ENCODE results near the gene ALAD. TPM values are rescaled to one million over a fixed set of nuclear protein-coding genes. Genes with fewer than 3 reads are reported as not detected.
A peak's percentile ranks its signal among the peaks of the same experiment; 100 is the strongest.

The ALAD gene
- total and polyA plus RNA-seq, 9 of the 15 experiments (the other 6 are each of a cell fraction or from before 2014, with no cell fraction given), result 1.3 to 12.7 (median 6.8) TPM

- TF ChIP-seq MLX (CRISPR knock-in tag; conservative IDR thresholded peaks at IDR 0.05) (no peak), POLR2A (conservative IDR thresholded peaks at IDR 0.05) (peak; percentile 85), MBD2 (IDR thresholded peaks at IDR 0.05; ENCODE audit: borderline replicate concordance, low read depth) (peak; percentile 23; the same call in 1 of the 2 replicates), PREB (CRISPR knock-in tag; IDR thresholded peaks at IDR 0.05) (no peak), THAP12 (CRISPR knock-in tag; IDR thresholded peaks at IDR 0.05) (no peak), ZHX1 (conservative IDR thresholded peaks at IDR 0.05; ENCODE audit: low read length) (0 out of 2 replicates have a peak, but pooled peaks have one; percentile 45), MGA (IDR thresholded peaks at IDR 0.05) (peak; percentile 89), TAL1 (IDR thresholded peaks at IDR 0.05) (no peak)
Observed at GRCh38 chr9:113410207-113410864, 9.3 kb upstream of the ALAD start, which contains the start of the genes C9orf43 and POLE3 (continued).
